HG03139 (cell line): ENCODE results near the gene PIGU.
"Not testable (repeated sequence)": the region's sequence is repeated elsewhere in the genome, so short reads cannot be mapped to it uniquely, and the experiment has no call there.

Experiments used
- ATAC-seq: cut with Tn5 transposase; IDR thresholded peaks from one replicate; pipeline ENCODE4 v1.9.1; 2021; ENCODE audit not compliant: unreplicated experiment

Gene PIGU

DNA sequence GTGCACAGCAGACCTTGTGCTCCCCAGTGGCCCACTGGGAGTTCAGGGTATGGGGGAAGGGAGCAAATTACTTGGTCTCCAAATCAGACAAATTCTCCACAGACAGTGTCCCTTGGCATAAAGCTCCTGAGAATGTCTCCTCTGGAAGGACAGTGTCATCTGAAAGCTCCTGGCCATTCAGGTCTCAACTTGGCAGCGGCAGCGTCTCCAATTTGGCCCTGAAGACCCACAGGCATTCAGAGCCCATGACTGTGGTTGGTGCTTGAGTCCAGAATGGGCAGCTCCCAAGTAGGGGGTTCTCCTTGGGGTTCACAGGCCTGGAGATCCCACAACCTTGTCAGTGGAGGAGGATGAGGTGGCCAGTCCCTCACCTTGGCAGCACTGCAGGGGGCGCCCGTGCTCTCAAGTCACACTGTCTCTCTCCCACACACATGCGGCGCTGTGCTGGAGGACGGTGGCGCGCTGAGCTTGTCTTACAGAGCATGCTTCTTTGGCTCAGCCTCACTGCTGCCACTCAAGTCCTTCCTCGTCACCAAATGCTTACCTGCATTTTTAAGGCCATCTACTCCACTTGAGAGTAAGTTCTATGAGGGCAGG is 140.0 kb downstream of the PIGU start:
- ATAC-seq: no peak

DNA sequence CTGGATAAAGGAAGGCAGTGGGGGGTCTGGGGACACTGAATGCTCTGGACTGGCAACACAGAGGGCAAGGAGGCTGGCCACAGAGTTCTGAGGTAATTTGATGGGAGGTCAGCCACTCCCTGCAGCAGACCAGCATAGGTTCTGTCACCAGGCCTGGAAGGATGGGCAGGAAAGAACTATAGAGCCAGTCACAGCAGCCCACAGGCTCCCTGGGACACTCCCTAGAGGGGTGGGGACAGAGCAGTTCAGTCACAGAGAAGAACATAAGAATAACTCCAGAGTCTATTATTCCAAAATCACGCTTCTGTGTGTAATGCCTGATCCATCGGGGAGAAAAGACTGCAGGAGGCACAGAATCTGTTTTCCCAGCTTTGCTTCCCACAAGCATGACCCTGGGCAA is 141.0 kb downstream of the PIGU start:
- no peak for ATAC-seq

DNA sequence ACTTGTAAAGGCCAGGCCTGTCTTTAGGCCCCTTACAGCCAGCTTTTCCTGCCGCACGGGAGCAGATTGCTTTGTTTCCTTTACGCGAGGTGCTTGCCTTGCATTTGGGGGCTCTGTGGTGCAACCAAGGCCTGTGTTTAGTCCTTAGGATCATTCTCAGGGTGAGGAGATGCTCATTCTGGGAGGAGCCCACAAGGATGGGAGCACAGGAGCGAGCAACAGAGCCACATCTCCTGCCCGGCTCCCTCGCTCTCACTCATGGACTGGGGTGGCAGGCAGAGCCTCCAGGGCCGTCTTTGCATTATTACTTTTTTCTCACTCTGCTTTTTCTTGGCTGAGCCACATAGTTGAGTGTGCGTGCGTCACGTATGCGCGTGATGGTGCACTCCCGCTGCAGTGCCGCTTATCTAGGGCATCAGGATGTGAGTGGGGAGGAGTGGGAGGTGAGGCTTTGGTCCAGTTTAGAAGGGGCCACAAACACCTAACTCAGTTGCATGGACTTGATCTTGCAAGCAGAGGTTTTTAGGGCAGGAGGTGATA is 141.5 kb downstream of the PIGU start:
- ATAC-seq: no peak

DNA sequence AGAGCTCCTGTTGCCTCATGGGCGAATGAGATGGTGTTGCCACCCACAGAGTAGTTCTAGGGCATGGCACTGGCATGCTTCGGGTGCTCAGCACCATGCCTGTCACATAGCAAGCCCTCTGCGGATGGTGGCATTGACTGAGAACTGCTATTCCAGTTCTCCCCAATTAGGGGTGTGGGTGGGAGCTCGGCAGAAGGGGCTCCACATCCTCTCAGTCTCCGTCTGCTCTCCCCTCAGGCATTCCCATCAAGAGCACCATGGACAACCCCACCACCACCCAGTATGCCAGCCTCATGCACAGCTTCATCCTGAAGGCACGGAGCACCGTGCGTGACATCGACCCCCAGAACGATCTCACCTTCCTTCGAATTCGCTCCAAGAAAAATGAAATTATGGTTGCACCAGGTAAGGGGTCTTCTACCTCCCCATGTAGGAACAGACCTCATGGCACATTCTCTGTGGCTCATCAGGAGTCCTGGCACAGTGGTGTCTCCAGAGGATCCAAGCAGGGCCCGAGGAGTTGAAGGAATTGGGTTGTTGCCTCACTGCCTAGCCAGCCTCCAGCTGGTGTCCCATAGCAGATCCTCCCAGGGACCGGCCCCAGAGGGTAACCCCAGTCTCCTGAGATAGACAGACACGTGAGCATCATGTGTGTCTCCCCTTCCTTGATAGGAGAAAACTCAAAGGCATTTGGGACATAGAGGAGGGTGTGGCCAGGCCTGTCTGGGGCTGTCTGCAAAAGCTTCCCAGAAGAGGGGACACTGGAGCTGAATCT is 142.3 kb downstream of the PIGU start:
- no peak for ATAC-seq

DNA sequence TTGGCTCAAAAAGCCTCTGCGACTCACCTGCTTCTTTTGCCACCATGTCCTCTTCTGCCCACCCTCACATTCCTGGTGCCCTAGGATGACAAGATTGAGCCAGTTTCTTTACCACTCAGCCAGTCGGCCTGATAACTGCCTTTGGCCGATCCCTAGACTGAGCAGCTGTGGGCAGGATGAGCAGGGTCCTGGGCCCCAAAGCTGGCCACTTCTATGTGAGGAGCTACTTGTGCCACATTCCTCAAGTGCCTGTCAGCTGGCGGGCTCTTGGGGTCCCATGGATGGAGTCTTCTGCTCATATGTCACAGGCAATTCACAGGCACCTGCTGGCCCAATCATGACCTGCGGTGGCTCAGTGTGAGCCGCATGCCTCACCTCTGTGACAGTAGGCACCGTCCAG is 144.1 kb downstream of the PIGU start:
- ATAC-seq: no peak

DNA sequence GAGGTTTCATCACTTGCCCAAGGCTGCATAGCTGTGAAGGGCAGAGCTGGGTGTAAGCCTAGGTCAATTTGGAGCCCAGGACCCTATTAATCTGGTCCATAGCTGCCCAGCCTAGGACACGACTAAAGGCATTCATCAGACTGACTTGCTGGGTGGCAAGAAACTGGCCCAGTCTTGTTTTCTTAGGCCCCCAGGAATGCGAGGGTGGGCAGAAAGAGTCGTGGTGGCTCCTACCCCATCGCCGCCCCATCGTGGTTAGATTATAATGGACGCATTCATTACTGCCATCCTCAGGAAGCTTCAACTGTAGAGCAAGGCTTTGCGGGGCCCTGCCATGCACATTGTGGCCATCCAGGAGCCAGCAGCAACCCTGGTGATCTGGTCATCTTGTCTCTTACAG is 144.6 kb downstream of the PIGU start:
- ATAC-seq: no peak

DNA sequence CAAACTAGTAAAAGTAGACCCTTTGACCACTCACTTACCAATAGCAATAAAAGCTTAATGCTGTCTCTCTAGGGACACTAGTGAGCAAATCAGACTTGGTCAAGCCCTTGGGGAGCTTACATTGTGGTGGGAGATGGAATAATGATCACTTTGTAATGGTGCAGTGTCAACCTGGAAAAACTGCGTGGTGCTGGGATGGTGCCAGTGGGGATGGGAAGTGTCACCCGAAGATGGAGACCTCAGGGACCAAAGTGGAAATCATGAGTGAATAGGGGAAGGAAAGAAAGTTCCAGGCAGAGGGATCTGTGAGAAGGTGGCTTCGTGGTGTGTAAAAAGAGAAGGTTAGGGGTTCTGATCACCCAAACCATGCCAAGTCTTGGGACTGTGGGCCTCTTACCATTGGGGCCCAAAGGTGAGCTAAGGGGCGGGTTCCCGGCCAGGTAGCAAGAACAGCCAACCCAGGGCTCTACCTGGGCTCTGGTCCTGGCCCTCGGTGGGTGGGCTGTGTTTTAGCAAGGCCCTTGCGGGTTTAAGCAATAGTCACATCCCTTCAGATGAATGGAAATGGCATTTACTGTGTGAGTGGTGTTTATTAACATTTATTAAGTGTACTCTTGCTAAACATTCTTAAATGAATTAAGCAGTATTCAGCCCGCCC is 145.2 kb downstream of the PIGU start:
- ATAC-seq: no peak

DNA sequence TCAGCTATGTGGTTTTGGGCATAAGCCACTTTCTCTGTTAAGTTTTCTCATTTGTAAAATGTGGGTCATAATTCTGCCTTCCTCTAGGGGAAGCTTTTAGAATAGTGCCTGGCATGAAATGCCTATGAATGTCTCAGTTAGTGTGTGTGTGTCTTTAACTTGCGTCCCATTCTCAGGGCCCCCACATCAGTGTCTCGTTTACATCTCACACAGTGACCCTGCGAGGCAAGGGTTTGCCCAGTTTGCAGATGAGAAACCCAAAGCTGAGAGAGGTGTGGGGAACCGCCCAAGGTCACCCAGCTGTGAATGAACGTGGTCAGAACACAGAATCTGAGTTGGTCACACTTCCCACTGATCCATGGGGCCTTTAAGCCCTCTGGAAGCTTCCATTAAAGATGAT is 146.6 kb downstream of the PIGU start:
- ATAC-seq: no peak

DNA sequence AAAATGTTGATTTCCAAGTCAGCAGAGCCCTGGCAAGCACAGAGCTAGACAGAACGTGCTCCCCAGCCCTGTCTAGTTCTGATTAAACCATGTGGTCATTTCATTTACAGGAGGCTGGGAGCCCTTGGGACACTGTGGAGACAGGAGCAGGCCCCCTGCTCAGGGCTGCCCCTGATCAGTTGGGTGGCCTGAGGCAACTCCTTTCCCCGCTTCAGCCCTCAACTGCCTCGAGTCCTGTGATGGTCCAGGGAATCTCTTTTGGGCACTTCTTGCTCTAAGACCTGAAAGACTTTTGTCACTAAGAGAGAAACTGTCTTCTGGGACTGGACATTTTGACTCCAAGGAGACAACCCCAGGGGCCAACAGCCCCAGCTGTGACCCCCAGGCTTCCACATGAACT is 147.2 kb downstream of the PIGU start:
- ATAC-seq: no peak

DNA sequence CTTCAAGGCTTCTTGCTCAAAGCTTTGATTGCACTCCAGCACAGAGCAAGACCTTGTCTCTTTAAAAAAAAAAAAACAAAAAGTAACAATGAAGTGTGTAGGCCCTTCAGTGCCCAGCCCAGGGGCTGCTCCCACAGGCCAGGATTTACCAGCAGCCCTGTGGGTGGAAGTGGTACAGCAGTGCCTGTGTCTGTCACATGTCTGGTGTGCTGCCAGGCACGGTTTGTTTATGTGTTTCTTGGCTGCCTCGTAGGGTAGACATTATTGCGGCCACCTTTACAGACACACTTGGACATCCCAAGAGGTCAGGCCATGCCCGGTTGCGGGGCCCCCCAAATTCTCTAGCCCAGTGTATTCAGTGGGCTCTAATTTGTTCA is 148.0 kb downstream of the PIGU start:
- ATAC-seq: no peak

DNA sequence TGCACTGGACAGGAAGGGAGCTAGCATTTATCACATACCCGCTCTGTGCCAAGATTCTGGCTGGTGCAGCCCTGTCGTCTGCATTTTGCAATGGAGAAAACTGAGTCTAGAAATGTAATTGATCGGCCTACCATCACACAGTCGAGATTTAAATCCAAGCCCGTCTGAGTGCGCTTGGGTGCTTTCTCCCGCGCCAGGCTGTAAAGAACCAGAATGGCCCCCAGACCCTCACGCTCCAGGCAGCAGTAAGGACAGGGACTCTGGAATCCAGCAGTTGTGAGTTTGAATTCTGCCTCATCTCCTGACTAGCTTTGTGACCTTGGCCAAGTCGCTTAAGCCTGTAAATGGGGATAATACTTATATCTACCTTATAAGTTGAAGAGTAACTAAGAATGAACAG is 149.9 kb downstream of the PIGU start:
- no peak for ATAC-seq

DNA sequence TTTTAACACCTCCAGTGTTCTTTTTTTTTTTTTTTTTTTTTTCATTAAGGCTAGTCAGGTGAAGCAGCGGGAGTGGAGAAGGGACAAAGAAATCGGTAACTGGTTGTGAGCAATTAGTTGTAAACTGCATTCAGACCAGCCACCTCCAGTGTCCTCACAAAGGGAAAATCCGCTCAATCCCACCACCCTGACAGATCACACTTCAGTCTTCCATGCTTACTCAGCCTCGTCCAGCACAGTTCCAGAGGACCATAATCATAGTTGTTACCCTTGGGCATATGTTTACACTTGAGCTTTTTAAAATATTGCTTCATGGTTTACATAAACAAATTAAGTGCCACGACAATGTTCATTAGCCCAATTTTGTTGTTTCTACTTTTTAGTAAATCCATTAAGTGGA is 150.4 kb downstream of the PIGU start:
- ATAC-seq: no peak

DNA sequence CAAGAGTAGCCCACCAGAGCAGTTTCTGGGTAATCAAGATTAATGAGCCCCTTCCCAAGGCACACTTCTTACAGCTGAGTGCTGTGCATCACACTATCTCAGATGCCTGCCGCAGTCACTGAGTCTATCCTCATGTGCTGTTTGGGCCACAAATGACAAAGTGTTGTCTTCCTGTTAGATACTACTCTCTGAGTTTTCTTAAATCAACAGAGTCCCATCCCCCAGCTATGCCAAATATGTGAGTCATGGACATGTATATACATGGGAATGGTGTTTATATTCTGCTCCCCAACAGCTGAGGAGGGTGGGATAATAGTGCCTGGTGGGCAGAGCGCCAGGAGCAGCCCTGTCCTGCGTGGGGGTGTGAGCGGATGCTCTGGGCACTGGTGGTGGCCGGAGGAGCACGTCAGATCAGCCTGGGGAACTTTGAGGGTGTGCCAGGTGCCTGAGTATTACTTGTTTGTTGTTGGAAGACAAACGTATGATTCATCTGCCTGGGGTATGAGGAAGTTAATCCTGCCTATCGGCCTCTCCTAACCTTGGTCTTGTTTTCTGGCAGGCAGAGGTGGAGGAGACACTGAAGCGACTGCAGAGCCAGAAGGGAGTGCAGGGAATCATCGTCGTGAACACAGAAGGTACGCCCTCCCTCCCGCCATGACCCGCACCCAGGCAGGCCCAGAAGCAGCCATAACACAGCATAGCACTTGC is 151.0 kb downstream of the PIGU start:
- no peak for ATAC-seq

DNA sequence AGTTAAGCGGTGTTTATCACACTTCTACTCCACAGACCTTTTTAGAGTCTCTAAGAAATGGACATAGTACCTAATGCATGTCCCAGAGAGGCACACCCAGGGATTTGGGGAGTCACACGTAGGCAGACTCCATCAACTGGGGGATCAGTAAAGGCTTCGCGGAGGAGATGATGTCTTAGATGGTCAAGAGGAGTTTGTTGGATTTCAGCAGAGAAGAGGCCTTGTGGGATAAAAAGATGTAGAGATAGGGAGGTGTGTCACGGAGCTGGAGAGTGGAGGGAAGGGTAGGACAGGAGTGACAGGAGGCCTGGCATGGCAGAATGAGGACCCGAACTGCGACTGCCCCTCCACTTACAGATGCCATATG is 151.6 kb downstream of the PIGU start:
- ATAC-seq: no peak

DNA sequence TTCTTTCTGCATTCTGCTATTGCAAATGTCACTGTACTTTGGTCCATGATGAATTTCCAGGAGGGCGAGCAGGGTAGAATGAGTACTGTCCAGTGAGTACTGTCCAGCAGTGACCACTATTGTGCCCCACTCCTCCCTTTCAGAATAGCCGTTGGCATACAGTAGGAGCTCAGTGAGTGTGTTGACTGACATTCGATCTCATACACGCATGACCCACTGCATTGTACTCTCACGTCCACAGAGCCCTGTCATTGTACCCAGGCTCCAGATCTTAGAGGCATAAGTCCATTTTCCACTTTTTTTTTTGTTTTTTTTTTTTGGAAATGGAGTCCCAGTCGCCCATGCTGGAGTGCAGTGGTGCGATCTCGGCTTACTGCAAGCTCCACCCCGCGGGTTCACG is 152.5 kb downstream of the PIGU start:
- no peak for ATAC-seq

DNA sequence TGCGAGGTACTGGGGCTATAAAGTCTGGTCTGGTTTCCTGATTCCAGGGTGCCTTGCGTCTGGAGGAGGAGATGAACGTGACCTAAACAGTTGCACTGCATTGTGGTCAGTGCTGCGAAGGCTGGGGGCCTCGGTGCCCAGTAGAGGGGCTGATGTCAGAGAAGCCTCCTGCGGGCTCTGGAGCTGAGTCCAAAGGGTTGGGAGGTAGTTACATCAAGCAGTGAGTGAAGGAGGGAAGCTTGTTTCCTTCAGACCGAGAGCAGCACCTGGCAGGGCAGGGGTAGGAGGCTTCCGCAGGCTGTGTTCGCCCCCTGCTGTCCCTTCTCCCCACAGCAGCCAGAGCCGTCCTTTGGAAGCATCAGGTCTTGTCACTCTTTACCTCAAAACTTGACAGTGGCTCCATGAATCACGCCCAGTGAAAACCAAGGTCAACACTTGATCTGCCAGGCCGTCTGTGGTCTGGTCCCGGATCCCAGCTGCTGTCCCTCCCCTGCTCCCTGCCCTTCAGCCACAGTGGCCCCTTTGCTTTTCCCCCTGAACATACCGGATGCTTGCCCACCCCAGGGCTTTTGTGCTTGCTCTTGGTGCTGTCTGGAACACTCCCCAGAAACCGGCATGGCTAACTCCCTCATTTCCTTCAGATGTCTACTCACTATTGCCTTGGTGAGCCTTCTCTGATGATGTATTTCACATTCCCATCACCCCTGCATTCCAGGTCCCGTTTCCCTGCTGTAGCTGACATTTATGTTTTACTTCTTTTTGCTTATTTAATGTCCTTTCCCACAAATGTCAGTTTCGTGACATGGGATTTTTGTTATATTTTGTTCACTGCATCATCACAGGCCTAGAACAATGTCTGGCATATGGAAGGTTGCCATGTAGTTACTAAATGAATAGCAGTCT is 153.7 kb downstream of the PIGU start:
- ATAC-seq: no peak

DNA sequence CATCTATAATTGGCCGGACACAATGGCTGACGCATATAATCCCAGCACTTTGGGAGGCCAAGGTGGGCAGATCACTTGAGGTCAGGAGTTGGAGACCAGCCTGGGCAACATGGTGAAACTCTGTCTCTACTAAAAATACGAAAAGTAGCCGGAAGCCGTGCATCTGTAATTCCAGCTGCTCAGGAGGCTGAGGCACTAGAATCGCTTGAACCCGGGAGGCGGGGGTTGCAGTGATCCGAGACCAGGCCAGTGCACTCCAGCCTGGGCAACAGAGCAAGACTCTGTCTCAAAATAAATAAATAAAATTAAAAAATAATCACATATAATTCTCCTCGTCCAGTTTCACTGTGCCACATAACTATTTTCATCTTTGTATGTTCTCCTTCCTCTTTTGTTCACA is 157.1 kb downstream of the PIGU start:
- not testable (repeated sequence) for ATAC-seq

DNA sequence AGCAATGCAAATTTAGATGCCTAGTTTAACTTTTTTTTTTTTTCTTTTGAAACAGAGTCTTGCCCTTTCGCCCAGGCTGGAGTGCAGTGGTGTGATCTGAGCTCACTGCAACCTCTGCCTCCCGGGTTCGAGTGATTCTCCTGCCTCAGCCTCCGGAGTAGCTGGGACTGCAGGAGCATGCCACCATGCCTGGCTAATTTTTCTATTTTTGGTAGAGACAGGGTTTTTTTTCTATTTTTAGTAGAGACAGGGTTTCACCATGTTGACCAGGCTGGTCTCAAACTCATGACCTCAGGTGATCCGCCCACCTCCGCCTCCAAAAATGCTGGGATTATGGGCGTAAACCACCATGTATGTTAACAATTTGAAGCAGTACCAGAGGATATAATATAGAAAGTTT is 158.0 kb downstream of the PIGU start:
- ATAC-seq: not testable (repeated sequence)

DNA sequence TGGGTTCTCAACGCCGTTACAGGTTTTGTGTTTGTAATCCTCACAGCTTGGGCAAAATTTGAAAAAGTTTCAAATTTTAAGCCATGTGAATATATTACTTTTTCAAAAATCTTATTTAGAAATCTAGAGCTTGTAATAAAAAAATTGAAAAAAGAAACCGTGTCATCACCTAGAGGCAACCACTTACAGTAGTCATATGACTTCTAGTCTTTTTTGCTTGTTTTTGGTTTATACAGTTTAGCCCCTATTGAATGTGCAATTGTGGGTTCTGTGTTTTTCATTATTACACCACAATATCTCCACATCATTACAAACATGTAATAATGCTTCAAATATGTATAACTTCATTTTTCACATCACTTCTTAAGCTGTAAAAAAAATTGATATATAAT is 159.8 kb downstream of the PIGU start:
- ATAC-seq: no peak

DNA sequence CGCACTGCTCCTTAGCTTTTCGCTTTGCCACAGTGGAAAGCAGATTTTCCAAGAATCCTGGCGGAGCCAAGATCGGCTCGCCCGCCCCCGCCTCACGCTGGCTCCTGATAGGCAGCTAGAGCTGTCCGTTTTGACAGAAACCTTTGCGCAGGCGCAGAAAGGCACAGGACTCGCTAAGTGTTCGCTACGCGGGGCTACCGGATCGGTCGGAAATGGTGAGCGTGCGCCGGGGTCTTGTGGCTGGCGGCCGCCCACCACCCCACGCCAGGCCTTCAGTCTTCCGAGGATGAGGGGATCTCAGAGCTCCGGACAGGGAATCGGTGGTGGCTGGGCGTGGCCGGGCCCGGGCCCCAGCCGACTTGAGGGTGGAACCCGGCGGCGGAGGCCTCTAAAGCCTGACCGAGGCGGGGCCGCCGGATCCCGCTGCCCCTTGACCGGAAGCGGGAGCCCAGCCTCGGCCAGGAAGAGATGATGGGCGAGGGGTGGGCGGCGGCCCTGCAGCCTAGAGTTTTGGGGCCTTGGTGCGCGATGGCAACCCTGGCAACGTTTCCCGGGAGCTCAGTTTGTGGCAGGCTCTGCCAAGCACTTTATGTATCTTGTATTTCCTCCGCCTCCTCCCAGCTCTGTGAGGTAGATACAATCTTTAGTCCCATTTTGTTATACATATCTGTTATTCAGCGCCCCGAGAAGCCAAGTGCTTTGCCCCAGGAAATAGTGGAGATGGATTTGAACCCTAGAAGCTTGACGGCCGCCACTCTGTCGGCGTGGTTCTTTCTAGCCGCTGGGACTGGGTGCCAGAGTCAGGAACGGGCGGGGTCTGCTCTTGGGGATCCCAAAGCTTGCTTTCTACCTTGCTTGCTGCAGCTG is 160.4 kb downstream of the PIGU start, which contains the start of gene DYNLRB1:
Gene DYNLRB1 (plus strand): TSS at position 176 of the 867 bp plus-strand sequence. CDS start 37 bp downstream, at position 213.
- ATAC-seq: peak; percentile 50
